HepG2 (cell line): ENCODE measurements around the gene ABCF1. TPM values are rescaled to one million over a fixed set of nuclear protein-coding genes. Genes with fewer than 3 reads are reported as not detected.

Experiments
- ETV6 ChIP-seq: sonication (generic); formaldehyde crosslinking; conservative IDR thresholded peaks from 2 replicates; pipeline ENCODE4 v1.4.0; 2020; ENCODE audit warnings: missing genetic modification reagents
- MIXL1 ChIP-seq: IDR thresholded peaks from 2 replicates; pipeline ENCODE4 v1.6.1; 2016
- MTF1 ChIP-seq: sonication (generic); formaldehyde crosslinking; IDR thresholded peaks from 2 replicates; pipeline ENCODE4 v1.5.0; 2020; ENCODE audit warnings: missing genetic modification reagents
- MYC ChIP-seq: sonication (generic); formaldehyde crosslinking; IDR thresholded peaks from 2 replicates; pipeline ENCODE4 v1.9.0; 2021; ENCODE audit warnings: missing genetic modification reagents, borderline replicate concordance
- NCOA1 ChIP-seq: sonication (generic); formaldehyde crosslinking; IDR thresholded peaks from 2 replicates; pipeline ENCODE4 v1.9.0; 2021; ENCODE audit warnings: missing genetic modification reagents
- PCBP2 ChIP-seq: fragments of 200-400 bp; formaldehyde crosslinking; optimal IDR thresholded peaks from 2 replicates; pipeline ENCODE3; 2018; ENCODE audit warnings: low read length, low read depth; ENCODE audit not compliant: poor library complexity, severe bottlenecking
- RELA ChIP-seq: sonication (generic); formaldehyde crosslinking; IDR thresholded peaks from 2 replicates; pipeline ENCODE4 v1.4.0; 2020; ENCODE audit warnings: missing genetic modification reagents
- SNRNP70 ChIP-seq: fragments of 200-400 bp; formaldehyde crosslinking; IDR thresholded peaks from 2 replicates; pipeline ENCODE4 v1.6.1; 2017; ENCODE audit warnings: mild to moderate bottlenecking, low read depth, low read length, moderate library complexity
- ZC3H4 ChIP-seq: sonication (generic); formaldehyde crosslinking; IDR thresholded peaks from 2 replicates; pipeline ENCODE4 v1.4.0; 2020; ENCODE audit warnings: missing genetic modification reagents, borderline replicate concordance
- ZIK1 ChIP-seq: sonication (generic); formaldehyde crosslinking; IDR thresholded peaks from 2 replicates; pipeline ENCODE4 v1.5.0; 2020; ENCODE audit warnings: mild to moderate bottlenecking, low read depth, missing genetic modification reagents, borderline replicate concordance
- ZNF564 ChIP-seq: sonication (generic); formaldehyde crosslinking; IDR thresholded peaks from 2 replicates; pipeline ENCODE4 v1.8.1; 2023; ENCODE audit warnings: mild to moderate bottlenecking, missing genetic modification reagents
- ZNF768 ChIP-seq: sonication (generic); formaldehyde crosslinking; IDR thresholded peaks from 2 replicates; pipeline ENCODE4 v1.4.0; 2020; ENCODE audit warnings: missing genetic modification reagents
- polyA plus RNA-seq, 8 experiments: library from polyadenylated mRNA; depleted of rRNA in 3 of 8; stranded (reverse) in 7 of 8; unstranded in 1 of 8; fragments of >200 nt; fragmentation: Illumina TruSeq in 4 of 8; extraction: Trizol in 4 of 8; gene quantifications; 2 replicates each; pipeline versions ENCODE4 v1.2.1 to v1.2.3, GENCODE V29; 2011 to 2016; ENCODE audit warnings: low read depth in 4 of 8, missing spikeins in 1 of 8, mixed read lengths in 1 of 8; ENCODE audit not compliant: insufficient read depth in 1 of 8
- total RNA-seq, 5 experiments: library from RNA; depleted of rRNA; stranded (reverse); fragments of >200 nt; fragmentation: Illumina TruSeq; extraction: Trizol; gene quantifications; 2 replicates each; pipeline ENCODE4 v1.2.3, GENCODE V29; 2016; ENCODE audit warnings: low read depth in 1 of 5
- TF ChIP-seq, protein P1 (sequence below): IDR thresholded peaks from 2 replicates; pipeline ENCODE4 v1.4.0; 2020; ENCODE audit warnings: mild to moderate bottlenecking, missing genetic modification reagents
- TF ChIP-seq, protein P2 (sequence below): sonication (generic); formaldehyde crosslinking; IDR thresholded peaks from 2 replicates; pipeline ENCODE4 v1.5.1; 2020; ENCODE audit warnings: mild to moderate bottlenecking, missing genetic modification reagents, moderate library complexity
- TF ChIP-seq, protein P3 (sequence below): sonication (generic); formaldehyde crosslinking; IDR thresholded peaks from 2 replicates; pipeline ENCODE4 v1.4.0; 2020; ENCODE audit warnings: missing genetic modification reagents
- TF ChIP-seq, protein P4 (sequence below): sonication (generic); formaldehyde crosslinking; IDR thresholded peaks from 2 replicates; pipeline ENCODE4 v1.4.0; 2020; ENCODE audit warnings: missing genetic modification reagents

Gene ABCF1
- total and polyA plus RNA-seq, 2 of the 13 experiments (the other 11 are each of a cell fraction or from before 2014, with no cell fraction given), result 25.4 to 98.9 TPM

DNA sequence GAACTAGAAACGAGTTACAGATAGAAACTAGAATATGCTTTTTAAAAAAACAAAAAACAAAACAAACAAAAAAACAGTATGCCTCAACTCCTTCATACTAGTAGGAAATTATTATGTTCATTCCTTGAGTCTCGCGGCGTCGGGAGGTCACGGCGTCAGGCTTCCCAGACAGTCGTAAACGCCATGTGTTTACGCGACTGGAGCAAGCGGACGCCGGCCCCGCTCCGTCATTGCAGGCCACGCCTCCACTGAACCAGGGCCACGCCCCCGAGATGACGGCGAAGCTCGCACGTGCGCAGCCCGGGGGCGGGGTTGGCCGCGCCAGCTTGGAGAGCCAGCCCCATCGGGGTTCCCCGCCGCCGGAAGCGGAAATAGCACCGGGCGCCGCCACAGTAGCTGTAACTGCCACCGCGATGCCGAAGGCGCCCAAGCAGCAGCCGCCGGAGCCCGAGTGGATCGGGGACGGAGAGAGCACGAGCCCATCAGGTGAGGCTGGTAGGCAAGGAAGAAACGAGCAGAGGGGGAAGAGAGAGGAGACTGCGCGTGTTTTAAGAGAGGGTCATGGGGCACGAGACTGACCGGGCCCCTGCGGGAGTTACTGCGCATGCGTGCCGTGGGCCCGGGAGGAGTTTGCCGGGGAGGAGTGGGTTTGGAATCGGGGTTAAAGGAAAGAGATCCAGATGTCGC lies at the start of gene ABCF1 (continued):
- TF ChIP-seq, protein P1, sequence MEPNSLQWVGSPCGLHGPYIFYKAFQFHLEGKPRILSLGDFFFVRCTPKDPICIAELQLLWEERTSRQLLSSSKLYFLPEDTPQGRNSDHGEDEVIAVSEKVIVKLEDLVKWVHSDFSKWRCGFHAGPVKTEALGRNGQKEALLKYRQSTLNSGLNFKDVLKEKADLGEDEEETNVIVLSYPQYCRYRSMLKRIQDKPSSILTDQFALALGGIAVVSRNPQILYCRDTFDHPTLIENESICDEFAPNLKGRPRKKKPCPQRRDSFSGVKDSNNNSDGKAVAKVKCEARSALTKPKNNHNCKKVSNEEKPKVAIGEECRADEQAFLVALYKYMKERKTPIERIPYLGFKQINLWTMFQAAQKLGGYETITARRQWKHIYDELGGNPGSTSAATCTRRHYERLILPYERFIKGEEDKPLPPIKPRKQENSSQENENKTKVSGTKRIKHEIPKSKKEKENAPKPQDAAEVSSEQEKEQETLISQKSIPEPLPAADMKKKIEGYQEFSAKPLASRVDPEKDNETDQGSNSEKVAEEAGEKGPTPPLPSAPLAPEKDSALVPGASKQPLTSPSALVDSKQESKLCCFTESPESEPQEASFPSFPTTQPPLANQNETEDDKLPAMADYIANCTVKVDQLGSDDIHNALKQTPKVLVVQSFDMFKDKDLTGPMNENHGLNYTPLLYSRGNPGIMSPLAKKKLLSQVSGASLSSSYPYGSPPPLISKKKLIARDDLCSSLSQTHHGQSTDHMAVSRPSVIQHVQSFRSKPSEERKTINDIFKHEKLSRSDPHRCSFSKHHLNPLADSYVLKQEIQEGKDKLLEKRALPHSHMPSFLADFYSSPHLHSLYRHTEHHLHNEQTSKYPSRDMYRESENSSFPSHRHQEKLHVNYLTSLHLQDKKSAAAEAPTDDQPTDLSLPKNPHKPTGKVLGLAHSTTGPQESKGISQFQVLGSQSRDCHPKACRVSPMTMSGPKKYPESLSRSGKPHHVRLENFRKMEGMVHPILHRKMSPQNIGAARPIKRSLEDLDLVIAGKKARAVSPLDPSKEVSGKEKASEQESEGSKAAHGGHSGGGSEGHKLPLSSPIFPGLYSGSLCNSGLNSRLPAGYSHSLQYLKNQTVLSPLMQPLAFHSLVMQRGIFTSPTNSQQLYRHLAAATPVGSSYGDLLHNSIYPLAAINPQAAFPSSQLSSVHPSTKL (CRISPR knock-in tag), result peak; percentile 84
- peak; percentile 79; the same call in 1 of the 2 replicates for TF ChIP-seq ZC3H4 (CRISPR knock-in tag)
- peak; percentile 43; the same call in 1 of the 2 replicates for TF ChIP-seq ZNF564
- TF ChIP-seq, protein P2, sequence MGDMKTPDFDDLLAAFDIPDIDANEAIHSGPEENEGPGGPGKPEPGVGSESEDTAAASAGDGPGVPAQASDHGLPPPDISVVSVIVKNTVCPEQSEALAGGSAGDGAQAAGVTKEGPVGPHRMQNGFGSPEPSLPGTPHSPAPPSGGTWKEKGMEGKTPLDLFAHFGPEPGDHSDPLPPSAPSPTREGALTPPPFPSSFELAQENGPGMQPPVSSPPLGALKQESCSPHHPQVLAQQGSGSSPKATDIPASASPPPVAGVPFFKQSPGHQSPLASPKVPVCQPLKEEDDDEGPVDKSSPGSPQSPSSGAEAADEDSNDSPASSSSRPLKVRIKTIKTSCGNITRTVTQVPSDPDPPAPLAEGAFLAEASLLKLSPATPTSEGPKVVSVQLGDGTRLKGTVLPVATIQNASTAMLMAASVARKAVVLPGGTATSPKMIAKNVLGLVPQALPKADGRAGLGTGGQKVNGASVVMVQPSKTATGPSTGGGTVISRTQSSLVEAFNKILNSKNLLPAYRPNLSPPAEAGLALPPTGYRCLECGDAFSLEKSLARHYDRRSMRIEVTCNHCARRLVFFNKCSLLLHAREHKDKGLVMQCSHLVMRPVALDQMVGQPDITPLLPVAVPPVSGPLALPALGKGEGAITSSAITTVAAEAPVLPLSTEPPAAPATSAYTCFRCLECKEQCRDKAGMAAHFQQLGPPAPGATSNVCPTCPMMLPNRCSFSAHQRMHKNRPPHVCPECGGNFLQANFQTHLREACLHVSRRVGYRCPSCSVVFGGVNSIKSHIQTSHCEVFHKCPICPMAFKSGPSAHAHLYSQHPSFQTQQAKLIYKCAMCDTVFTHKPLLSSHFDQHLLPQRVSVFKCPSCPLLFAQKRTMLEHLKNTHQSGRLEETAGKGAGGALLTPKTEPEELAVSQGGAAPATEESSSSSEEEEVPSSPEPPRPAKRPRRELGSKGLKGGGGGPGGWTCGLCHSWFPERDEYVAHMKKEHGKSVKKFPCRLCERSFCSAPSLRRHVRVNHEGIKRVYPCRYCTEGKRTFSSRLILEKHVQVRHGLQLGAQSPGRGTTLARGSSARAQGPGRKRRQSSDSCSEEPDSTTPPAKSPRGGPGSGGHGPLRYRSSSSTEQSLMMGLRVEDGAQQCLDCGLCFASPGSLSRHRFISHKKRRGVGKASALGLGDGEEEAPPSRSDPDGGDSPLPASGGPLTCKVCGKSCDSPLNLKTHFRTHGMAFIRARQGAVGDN (CRISPR knock-in tag), result peak; percentile 100
- no peak; the same call in 1 of the 2 replicates for TF ChIP-seq MTF1
- TF ChIP-seq ZNF768 (CRISPR knock-in tag), result peak; percentile 70; the same call in 1 of the 2 replicates
- TF ChIP-seq ETV6, result peak; percentile 96
- TF ChIP-seq ZIK1 (CRISPR knock-in tag), result peak; percentile 86
- peak; percentile 94 for TF ChIP-seq RELA
- no peak for TF ChIP-seq SNRNP70
- TF ChIP-seq, protein P3, sequence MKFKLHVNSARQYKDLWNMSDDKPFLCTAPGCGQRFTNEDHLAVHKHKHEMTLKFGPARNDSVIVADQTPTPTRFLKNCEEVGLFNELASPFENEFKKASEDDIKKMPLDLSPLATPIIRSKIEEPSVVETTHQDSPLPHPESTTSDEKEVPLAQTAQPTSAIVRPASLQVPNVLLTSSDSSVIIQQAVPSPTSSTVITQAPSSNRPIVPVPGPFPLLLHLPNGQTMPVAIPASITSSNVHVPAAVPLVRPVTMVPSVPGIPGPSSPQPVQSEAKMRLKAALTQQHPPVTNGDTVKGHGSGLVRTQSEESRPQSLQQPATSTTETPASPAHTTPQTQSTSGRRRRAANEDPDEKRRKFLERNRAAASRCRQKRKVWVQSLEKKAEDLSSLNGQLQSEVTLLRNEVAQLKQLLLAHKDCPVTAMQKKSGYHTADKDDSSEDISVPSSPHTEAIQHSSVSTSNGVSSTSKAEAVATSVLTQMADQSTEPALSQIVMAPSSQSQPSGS, result peak; percentile 79; the same call in 1 of the 2 replicates
- no peak for TF ChIP-seq NCOA1
- TF ChIP-seq PCBP2, result no peak
- TF ChIP-seq MIXL1 (CRISPR knock-in tag), result peak; percentile 83
- TF ChIP-seq MYC (CRISPR knock-in tag), result peak; percentile 98
- TF ChIP-seq, protein P4, sequence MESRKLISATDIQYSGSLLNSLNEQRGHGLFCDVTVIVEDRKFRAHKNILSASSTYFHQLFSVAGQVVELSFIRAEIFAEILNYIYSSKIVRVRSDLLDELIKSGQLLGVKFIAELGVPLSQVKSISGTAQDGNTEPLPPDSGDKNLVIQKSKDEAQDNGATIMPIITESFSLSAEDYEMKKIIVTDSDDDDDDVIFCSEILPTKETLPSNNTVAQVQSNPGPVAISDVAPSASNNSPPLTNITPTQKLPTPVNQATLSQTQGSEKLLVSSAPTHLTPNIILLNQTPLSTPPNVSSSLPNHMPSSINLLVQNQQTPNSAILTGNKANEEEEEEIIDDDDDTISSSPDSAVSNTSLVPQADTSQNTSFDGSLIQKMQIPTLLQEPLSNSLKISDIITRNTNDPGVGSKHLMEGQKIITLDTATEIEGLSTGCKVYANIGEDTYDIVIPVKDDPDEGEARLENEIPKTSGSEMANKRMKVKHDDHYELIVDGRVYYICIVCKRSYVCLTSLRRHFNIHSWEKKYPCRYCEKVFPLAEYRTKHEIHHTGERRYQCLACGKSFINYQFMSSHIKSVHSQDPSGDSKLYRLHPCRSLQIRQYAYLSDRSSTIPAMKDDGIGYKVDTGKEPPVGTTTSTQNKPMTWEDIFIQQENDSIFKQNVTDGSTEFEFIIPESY (CRISPR knock-in tag), result no peak; the same call in 1 of the 2 replicates
